ENCODE measurements around the gene SYT7. TPM values are rescaled to one million over a fixed set of nuclear protein-coding genes. Genes with fewer than 3 reads are reported as not detected.

Gene SYT7
- total RNA-seq, 1 experiment from 2014 or later: 25.2 TPM

DNA sequence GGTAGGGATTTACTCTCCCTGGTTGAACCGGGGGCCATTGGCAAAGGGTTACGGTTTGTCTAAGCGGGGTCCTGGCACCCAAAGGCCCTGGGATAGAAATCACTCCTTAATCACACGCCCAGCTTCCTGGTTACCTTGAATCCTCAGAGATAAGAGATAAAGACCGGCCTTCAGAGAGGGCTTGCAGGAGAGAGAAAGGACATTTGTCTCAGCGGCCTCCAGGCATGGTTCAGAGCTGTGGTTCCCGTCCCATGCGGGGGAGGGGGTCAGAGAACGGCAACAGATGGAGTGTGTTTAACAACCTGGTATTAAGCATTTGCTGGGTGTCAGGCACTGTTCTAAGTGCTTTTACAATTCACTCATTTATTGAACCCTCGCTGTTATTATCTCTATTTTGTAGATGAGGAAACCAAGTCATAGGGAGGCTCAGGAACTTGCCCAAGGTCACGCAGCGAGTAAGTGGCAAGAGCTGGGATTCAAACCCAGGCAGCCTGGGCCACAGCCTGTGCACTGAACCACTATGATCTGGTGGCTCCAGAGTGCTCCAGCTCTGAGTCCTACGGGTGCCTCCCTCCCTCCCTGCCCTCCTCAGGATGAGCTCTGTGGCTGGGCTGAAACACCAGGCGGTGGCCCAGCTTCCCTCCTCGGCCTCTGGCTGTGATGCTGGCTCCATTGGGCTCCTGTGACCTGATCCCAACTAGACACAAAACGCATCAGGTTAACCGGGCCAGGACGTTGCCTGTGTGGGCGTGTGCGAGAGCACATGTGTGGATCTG lies 53.7 kb downstream of the SYT7 start:
- BruUV-seq (replicated peaks): no TSS peak
- ChIA-PET POLR2A (no interaction called here), CTCF (interaction anchor here (0.9 to 9.3 kb wide), 7 partner anchors 10 to 111 kb away, joined by 3 to 77 read pairs (median 4); no protein-coding TSS in a partner anchor)
- Mint-ChIP-seq H3K27ac (ENCODE audit: low read depth, unreplicated experiment) (no peak overlapping the region), H3K9me3 (ENCODE audit: unreplicated experiment) (no peaks in the 10 kb centered on the region), H3K36me3 (ENCODE audit: insufficient read depth, unreplicated experiment) (no peaks in the 10 kb centered on the region), H3K4me3 (ENCODE audit: unreplicated experiment) (no peak overlapping the region), H3K27me3 (ENCODE audit: insufficient read depth, unreplicated experiment) (no peaks in the 10 kb centered on the region), H3K4me1 (ENCODE audit: insufficient read depth, unreplicated experiment) (peaks cover 18% of the 10 kb centered on the region)
- TF ChIP-seq, protein P1, sequence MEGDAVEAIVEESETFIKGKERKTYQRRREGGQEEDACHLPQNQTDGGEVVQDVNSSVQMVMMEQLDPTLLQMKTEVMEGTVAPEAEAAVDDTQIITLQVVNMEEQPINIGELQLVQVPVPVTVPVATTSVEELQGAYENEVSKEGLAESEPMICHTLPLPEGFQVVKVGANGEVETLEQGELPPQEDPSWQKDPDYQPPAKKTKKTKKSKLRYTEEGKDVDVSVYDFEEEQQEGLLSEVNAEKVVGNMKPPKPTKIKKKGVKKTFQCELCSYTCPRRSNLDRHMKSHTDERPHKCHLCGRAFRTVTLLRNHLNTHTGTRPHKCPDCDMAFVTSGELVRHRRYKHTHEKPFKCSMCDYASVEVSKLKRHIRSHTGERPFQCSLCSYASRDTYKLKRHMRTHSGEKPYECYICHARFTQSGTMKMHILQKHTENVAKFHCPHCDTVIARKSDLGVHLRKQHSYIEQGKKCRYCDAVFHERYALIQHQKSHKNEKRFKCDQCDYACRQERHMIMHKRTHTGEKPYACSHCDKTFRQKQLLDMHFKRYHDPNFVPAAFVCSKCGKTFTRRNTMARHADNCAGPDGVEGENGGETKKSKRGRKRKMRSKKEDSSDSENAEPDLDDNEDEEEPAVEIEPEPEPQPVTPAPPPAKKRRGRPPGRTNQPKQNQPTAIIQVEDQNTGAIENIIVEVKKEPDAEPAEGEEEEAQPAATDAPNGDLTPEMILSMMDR (IDR thresholded peaks at IDR 0.05; ENCODE audit: unreplicated experiment): no peak
- intact Hi-C loops (cut with micrococcal nuclease): no loop called here
- no peak for DNase-seq (ENCODE audit: unreplicated experiment)

GRCh38 chr11:61526229-61526628 lies 54.6 kb downstream of the SYT7 start:
- TF ChIP-seq, protein P1 (IDR thresholded peaks at IDR 0.05; ENCODE audit: unreplicated experiment): no peak
- no TSS peak for BruUV-seq (replicated peaks)
- H3K27ac Mint-ChIP-seq (ENCODE audit: low read depth, unreplicated experiment): no peak overlapping the region
- H3K36me3 Mint-ChIP-seq (ENCODE audit: insufficient read depth, unreplicated experiment): no peaks in the 10 kb centered on the region
- H3K4me3 Mint-ChIP-seq (ENCODE audit: unreplicated experiment): no peak overlapping the region
- intact Hi-C loops (cut with micrococcal nuclease): no loop called here
- no peaks in the 10 kb centered on the region for H3K9me3 Mint-ChIP-seq (ENCODE audit: unreplicated experiment)
- ChIA-PET CTCF (interaction anchor here (0.6 to 9.3 kb wide), 8 partner anchors 9 to 101 kb away, joined by 3 to 77 read pairs (median 4); no protein-coding TSS in a partner anchor), POLR2A (interaction anchor here (0.8 kb wide), 1 partner anchor 64 kb away, joined by 4 read pairs; no protein-coding TSS in a partner anchor)
- no peak for DNase-seq (ENCODE audit: unreplicated experiment)
- H3K27me3 Mint-ChIP-seq (ENCODE audit: insufficient read depth, unreplicated experiment): no peaks in the 10 kb centered on the region
- H3K4me1 Mint-ChIP-seq (ENCODE audit: insufficient read depth, unreplicated experiment): peaks cover 15% of the 10 kb centered on the region

GRCh38 chr11:61524963-61525587 lies 55.8 kb downstream of the SYT7 start:
- Mint-ChIP-seq H3K9me3 (ENCODE audit: unreplicated experiment) (no peaks in the 10 kb centered on the region), H3K4me1 (ENCODE audit: insufficient read depth, unreplicated experiment) (peaks cover 11% of the 10 kb centered on the region), H3K36me3 (ENCODE audit: insufficient read depth, unreplicated experiment) (no peaks in the 10 kb centered on the region), H3K4me3 (ENCODE audit: unreplicated experiment) (no peak overlapping the region), H3K27me3 (ENCODE audit: insufficient read depth, unreplicated experiment) (no peaks in the 10 kb centered on the region), H3K27ac (ENCODE audit: low read depth, unreplicated experiment) (no peak overlapping the region)
- CTCF ChIA-PET: interaction anchor here (1.5 to 9.3 kb wide), 2 partner anchors 8 to 114 kb away, joined by 4 to 77 read pairs; no protein-coding TSS in a partner anchor
- DNase-seq (ENCODE audit: unreplicated experiment): no peak
- TF ChIP-seq, protein P1 (IDR thresholded peaks at IDR 0.05; ENCODE audit: unreplicated experiment): no peak
- POLR2A ChIA-PET: no interaction called here
- intact Hi-C loops (cut with micrococcal nuclease): no loop called here
- BruUV-seq (replicated peaks): no TSS peak

DNA sequence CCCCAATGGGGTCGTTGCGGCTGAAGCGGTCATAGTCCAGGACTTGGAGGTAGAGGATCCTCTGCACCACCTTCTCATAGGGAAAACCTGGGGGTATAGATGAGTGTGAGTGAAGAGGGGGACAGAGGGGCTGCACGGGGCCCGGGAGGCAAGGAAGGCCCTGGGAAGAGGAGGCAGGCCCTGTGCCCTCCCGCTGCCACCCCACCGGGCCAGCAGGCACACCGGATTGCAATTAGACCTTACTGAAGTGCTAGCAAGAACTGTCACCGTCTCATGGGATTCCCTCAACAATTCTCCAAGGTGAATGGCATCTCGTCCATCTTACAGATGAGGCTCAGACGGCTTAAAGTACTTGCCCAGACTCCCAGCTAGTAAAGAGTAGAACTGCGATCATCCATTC lies 56.4 kb downstream of the SYT7 start:
- Mint-ChIP-seq H3K27ac (ENCODE audit: low read depth, unreplicated experiment) (no peak overlapping the region), H3K4me3 (ENCODE audit: unreplicated experiment) (no peak overlapping the region), H3K27me3 (ENCODE audit: insufficient read depth, unreplicated experiment) (no peaks in the 10 kb centered on the region), H3K4me1 (ENCODE audit: insufficient read depth, unreplicated experiment) (peaks cover 5% of the 10 kb centered on the region), H3K9me3 (ENCODE audit: unreplicated experiment) (no peaks in the 10 kb centered on the region), H3K36me3 (ENCODE audit: insufficient read depth, unreplicated experiment) (no peaks in the 10 kb centered on the region)
- TF ChIP-seq, protein P1 (IDR thresholded peaks at IDR 0.05; ENCODE audit: unreplicated experiment): no peak
- CTCF ChIA-PET: interaction anchor here (1.5 kb wide), 1 partner anchor 114 kb away, joined by 4 read pairs; no protein-coding TSS in a partner anchor
- intact Hi-C loops (cut with micrococcal nuclease): no loop called here
- no TSS peak for BruUV-seq (replicated peaks)
- no peak for DNase-seq (ENCODE audit: unreplicated experiment)
- POLR2A ChIA-PET: no interaction called here

All from MCF 10A (cell line).